HUES48 (cell line): ENCODE measurements around the gene BAG1.

Experiments used
- H3K27ac ChIP-seq: one replicate; pipeline ENCODE4 v1.7.0; 2013; ENCODE audit warnings: low read depth, low read length, inconsistent platforms
- H3K27me3 ChIP-seq: 2 replicates; pipeline ENCODE4 v1.6.1; 2013; ENCODE audit warnings: mild to moderate bottlenecking, low read length; ENCODE audit not compliant: control insufficient read depth, insufficient read depth
- H3K36me3 ChIP-seq: 2 replicates; pipeline ENCODE4 v1.6.1; 2013; ENCODE audit warnings: low read length; ENCODE audit not compliant: control insufficient read depth, insufficient read depth
- H3K4me1 ChIP-seq: 2 replicates; pipeline ENCODE4 v1.6.1; 2013; ENCODE audit warnings: mild to moderate bottlenecking, low read length; ENCODE audit not compliant: control insufficient read depth, insufficient read depth
- H3K4me3 ChIP-seq: 2 replicates; pipeline ENCODE4 v1.5.1; 2013; ENCODE audit warnings: mild to moderate bottlenecking, low read depth, low read length
- H3K9ac ChIP-seq: 2 replicates; pipeline ENCODE4 v1.6.1; 2013; ENCODE audit warnings: mild to moderate bottlenecking, low read depth, low read length, moderate library complexity
- H3K9me3 ChIP-seq: 2 replicates; pipeline ENCODE4 v1.6.1; 2013; ENCODE audit warnings: low read length; ENCODE audit not compliant: control insufficient read depth, insufficient read depth

The BAG1 gene

DNA sequence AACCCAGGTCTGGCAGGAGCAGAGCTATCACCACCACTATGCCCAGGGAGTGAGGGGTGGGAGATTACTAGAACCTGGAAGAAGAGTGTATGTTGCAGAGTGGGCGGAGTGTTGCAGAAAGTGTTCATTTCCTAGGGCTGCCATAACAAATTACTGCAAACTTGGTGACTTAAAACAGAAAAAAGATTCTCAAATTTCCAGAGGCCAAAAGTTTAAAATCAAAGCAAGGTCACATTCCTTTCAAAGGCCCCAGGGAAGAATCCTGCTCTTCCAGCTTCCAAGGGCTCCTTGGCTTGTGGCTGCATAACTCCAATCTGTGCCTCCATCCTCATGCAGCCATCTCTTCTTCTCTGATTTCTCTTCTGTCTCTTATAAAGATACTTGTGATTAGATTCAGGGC, 55.1 kb downstream of the BAG1 start:
- no peak overlapping the region for H3K4me3 ChIP-seq
- no peak overlapping the region for H3K27ac ChIP-seq
- no peaks in the 10 kb centered on the region for H3K9me3 ChIP-seq
- H3K36me3 ChIP-seq: no peaks in the 10 kb centered on the region
- no peaks in the 10 kb centered on the region for H3K27me3 ChIP-seq
- H3K4me1 ChIP-seq: peaks cover 2% of the 10 kb centered on the region; the same call in 1 of the 2 replicates
- H3K9ac ChIP-seq: no peak overlapping the region

DNA sequence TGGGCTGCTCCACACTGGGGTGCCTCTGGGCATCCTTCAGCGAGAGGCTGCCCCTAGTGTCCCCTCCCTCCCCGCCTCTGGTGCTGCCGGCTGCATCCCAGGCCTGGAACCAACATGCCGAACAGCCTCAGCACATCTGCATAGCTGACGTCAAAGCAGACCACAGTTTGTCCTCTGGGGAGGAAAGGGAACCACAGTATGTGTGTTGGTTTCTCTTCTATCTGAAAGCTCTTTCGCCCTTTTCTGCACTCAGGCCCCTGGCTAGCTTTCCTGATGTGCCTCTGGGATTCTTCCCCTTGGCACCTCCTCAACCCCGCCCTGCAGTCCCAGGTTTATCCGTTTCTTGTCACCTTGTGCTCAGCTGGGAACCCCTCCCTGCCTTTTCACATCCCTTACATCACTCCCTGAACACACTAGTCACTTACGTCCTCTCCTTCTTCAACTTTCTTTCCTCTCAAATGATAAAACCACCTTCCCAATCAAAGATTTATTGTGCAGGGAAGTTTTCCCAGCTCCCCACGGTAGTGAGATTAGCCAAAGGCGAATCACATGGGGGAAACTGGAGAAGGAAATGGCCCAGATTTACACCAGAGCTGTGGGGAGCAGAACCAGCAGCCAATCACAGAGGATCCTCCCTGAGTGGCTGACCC, 61.8 kb downstream of the BAG1 start:
- Histone ChIP-seq H3K9me3 (no peaks in the 10 kb centered on the region), H3K4me1 (no peaks in the 10 kb centered on the region), H3K9ac (no peak overlapping the region), H3K4me3 (no peak overlapping the region), H3K36me3 (no peaks in the 10 kb centered on the region), H3K27me3 (no peaks in the 10 kb centered on the region), H3K27ac (no peak overlapping the region)
